Measurements from ENCODE around the gene UNKL.

DNA sequence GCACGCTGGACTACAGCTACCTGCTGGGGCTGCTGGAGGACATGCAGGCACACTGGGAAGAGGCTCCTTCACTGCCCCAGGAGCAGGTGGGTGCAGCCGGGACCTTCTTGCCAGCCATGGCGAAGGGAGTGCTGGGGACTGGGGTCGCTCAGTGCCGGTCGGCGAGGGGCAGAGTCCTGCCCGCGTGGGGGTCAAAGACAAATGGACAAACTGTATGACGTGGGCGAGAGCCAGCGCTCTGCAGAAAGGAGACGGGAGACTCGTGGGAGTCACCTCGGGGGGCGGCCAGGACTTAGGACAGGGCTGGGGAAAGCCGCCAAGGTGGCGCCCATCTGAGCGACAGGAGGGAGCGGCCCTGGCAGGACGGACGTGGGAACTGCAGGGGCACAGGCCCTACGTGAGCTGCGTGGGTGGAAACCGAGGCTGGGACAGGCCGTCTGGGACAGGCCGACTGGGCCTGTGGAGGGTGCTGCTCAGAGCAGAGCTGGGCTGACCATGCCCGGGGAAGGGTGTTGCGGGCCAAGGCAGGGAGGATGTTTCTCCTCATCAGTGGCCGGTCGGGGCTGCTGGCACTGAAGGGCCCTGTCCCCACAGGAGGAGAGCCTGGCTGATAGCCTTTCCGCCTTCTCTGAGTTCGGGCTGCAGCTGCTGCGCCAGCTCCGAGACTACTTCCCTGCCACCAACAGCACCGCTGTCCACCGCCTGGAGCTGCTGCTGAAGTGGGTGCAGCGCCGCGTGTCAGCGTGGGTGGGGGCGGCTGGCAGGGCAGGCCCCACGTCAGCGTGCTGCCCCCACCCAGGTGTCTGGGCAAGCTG lies 70.9 kb downstream of the UNKL start:
- TF ChIP-seq, protein P1, sequence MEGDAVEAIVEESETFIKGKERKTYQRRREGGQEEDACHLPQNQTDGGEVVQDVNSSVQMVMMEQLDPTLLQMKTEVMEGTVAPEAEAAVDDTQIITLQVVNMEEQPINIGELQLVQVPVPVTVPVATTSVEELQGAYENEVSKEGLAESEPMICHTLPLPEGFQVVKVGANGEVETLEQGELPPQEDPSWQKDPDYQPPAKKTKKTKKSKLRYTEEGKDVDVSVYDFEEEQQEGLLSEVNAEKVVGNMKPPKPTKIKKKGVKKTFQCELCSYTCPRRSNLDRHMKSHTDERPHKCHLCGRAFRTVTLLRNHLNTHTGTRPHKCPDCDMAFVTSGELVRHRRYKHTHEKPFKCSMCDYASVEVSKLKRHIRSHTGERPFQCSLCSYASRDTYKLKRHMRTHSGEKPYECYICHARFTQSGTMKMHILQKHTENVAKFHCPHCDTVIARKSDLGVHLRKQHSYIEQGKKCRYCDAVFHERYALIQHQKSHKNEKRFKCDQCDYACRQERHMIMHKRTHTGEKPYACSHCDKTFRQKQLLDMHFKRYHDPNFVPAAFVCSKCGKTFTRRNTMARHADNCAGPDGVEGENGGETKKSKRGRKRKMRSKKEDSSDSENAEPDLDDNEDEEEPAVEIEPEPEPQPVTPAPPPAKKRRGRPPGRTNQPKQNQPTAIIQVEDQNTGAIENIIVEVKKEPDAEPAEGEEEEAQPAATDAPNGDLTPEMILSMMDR (IDR thresholded peaks at IDR 0.05), result no peak
- no peak for TF ChIP-seq POLR2A (IDR thresholded peaks at IDR 0.05)
